Measurements from ENCODE around the gene KRTAP4-11.
"Not testable (repeated sequence)": the region's sequence is repeated elsewhere in the genome, so short reads cannot be mapped to it uniquely, and the experiment has no call there.

KRTAP4-11 gene

GRCh38 chr17:41083427-41083826 lies 34.7 kb downstream of the KRTAP4-11 start:
- DNase-seq, result not testable (repeated sequence)

- DNase-seq, result no peak
Observed at GRCh38 chr17:41082626-41083025, 35.5 kb downstream of the KRTAP4-11 start.

GRCh38 chr17:41076788-41077187 lies 41.4 kb downstream of the KRTAP4-11 start:
- DNase-seq, result no peak

GRCh38 chr17:41073676-41074075 lies 44.5 kb downstream of the KRTAP4-11 start:
- DNase-seq, result no peak

- DNase-seq, result no peak
Observed at GRCh38 chr17:41071606-41072360, 46.4 kb downstream of the KRTAP4-11 start.

- no peak for DNase-seq
Observed at GRCh38 chr17:41069031-41069430, 49.1 kb downstream of the KRTAP4-11 start.

- no peak for DNase-seq
Observed at GRCh38 chr17:41067281-41067680, 50.9 kb downstream of the KRTAP4-11 start.
